ENCODE data around the gene TFR2. TPM values are rescaled to one million over a fixed set of nuclear protein-coding genes. Genes with fewer than 3 reads are reported as not detected.

TFR2 gene
- total RNA-seq, 1 donor from 2014 or later = 0.50 TPM

DNA sequence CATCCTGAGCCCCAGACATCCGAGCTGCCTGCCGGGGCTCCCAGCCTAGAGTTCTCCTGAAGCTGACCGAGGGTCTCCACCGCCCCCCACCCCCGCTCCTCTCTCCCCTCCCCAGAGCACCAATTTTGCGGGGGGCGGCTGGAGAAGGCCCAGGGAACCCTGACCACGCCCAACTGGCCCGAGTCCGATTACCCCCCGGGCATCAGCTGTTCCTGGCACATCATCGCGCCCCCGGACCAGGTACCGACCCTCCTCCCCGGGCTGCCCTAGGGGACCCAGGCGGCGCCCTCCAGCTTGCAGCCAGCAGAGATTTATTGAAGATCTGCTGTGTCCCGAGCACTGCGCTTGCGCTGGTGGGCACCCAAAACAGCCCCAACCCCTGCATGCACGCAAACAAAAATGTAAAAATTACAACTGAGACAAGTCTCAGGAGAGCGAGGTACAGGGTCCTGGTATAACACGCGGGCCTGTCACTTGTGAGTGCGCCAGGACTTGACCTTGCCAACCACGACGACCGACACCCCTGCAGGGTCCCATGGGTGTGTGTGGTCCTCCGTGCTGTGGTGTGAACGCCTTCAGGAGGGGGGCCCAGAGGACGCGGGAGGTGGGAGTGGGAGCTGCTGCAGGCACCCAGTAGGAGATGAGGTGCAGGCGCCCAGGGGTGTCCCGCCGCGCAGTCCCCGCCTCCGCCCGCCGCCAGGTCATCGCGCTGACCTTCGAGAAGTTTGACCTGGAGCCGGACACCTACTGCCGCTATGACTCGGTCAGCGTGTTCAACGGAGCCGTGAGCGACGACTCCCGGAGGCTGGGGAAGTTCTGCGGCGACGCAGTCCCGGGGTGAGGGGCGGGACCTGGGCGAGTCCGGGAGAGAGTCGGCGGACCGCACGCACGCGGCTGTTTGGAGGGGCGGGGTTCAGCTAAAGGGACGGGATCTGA lies 36.1 kb downstream of the TFR2 start:
- no peak overlapping the region for H3K27ac Mint-ChIP-seq (ENCODE audit: unreplicated experiment)
- H3K27ac ChIP-seq (ENCODE audit: low read depth, low read length) = no peak overlapping the region
- FAIRE-seq (no peak), DNase-seq (ENCODE audit: low read depth) (no peak)
- peak overlapping the region; percentile 58 for H3K4me3 ChIP-seq (ENCODE audit: insufficient read depth, low read depth, low read length)
- peaks cover 6% of the 10 kb centered on the region for H3K79me2 ChIP-seq (ENCODE audit: insufficient read depth, low read length)
- peaks cover 9% of the 10 kb centered on the region for H4K20me1 ChIP-seq (ENCODE audit: insufficient read depth, low read length)
- TF ChIP-seq EZH2 (IDR thresholded peaks at IDR 0.05; ENCODE audit: insufficient read depth, low read length) = no peak
- TF ChIP-seq, protein P1, sequence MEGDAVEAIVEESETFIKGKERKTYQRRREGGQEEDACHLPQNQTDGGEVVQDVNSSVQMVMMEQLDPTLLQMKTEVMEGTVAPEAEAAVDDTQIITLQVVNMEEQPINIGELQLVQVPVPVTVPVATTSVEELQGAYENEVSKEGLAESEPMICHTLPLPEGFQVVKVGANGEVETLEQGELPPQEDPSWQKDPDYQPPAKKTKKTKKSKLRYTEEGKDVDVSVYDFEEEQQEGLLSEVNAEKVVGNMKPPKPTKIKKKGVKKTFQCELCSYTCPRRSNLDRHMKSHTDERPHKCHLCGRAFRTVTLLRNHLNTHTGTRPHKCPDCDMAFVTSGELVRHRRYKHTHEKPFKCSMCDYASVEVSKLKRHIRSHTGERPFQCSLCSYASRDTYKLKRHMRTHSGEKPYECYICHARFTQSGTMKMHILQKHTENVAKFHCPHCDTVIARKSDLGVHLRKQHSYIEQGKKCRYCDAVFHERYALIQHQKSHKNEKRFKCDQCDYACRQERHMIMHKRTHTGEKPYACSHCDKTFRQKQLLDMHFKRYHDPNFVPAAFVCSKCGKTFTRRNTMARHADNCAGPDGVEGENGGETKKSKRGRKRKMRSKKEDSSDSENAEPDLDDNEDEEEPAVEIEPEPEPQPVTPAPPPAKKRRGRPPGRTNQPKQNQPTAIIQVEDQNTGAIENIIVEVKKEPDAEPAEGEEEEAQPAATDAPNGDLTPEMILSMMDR (IDR thresholded peaks at IDR 0.05; ENCODE audit: insufficient read depth, low read depth, low read length) = no peak
- peaks cover 4% of the 10 kb centered on the region for H3K36me3 ChIP-seq (ENCODE audit: insufficient read depth, low read length)
- H3K4me1 ChIP-seq (ENCODE audit: insufficient read depth, low read length) = peaks cover 36% of the 10 kb centered on the region
- no peaks in the 10 kb centered on the region for H3K9me3 ChIP-seq (ENCODE audit: insufficient read depth, low read depth, low read length)
- H3K4me1 Mint-ChIP-seq (ENCODE audit: low read depth, unreplicated experiment) = peaks cover 4% of the 10 kb centered on the region
- H3K36me3 Mint-ChIP-seq (ENCODE audit: low read depth, unreplicated experiment) = peaks cover 6% of the 10 kb centered on the region
- H3K27me3 ChIP-seq (ENCODE audit: insufficient read depth, low read length) = no peaks in the 10 kb centered on the region
- H3K9ac ChIP-seq (ENCODE audit: low read length) = peak overlapping the region; percentile 67
- H3K4me2 ChIP-seq (ENCODE audit: low read length) = peak overlapping the region; percentile 97
- peaks cover 8% of the 10 kb centered on the region for H3K27me3 Mint-ChIP-seq (ENCODE audit: low read depth, unreplicated experiment)
- no peaks in the 10 kb centered on the region for H3K9me3 Mint-ChIP-seq (ENCODE audit: unreplicated experiment)
- peak overlapping the region; percentile 57 for H2AFZ ChIP-seq (ENCODE audit: low read depth, low read length)
- H3K4me3 Mint-ChIP-seq (ENCODE audit: unreplicated experiment) = peak overlapping the region; percentile 86

DNA sequence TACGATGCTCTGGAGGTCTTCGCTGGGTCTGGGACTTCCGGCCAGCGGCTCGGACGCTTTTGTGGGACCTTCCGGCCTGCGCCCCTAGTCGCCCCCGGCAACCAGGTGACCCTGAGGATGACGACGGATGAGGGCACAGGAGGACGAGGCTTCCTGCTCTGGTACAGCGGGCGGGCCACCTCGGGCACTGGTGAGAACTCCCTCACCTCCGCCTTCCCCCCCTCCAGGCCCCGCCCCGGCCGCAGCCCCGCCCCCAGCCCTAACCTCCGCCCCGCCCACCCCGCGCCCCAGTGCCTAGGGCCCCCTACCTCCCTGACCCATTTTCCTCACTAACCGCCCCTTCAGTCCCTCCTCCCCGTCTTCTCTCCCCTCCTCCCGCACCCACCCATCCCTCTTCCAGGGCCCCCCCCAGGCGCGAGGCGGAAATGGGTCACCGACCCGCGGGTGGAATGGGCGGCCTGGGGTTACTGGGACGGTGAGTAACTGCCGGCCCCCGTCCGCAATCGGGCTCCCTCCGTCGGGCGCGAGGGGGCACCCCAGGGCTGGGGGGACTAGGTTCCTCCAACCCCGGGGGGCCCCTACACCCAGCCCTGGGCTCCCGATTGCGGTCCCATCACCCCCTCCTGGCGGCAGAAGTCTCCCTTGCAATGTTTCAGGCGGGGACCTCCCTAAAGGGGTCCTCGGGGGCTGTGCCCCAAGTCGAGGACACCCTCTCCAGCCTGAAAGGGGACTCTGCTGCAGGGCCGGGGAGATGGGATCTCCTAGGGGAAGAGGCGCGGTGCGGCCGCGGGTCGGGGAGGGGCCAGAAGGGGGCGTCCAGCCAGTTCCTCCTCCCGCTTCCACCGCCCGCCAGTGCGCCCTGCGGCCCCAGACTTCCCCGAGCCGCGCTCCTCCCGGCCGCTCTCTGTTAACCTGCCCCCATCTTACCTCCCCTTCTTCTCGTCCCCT lies 37.0 kb downstream of the TFR2 start:
- H3K4me1 ChIP-seq (ENCODE audit: insufficient read depth, low read length) = peaks cover 36% of the 10 kb centered on the region
- Mint-ChIP-seq H3K36me3 (ENCODE audit: low read depth, unreplicated experiment) (peaks cover 6% of the 10 kb centered on the region), H3K4me3 (ENCODE audit: unreplicated experiment) (peak overlapping the region; percentile 86), H3K27ac (ENCODE audit: unreplicated experiment) (peak overlapping the region; percentile 34), H3K4me1 (ENCODE audit: low read depth, unreplicated experiment) (peaks cover 4% of the 10 kb centered on the region), H3K27me3 (ENCODE audit: low read depth, unreplicated experiment) (peaks cover 9% of the 10 kb centered on the region), H3K9me3 (ENCODE audit: unreplicated experiment) (no peaks in the 10 kb centered on the region)
- H3K9ac ChIP-seq (ENCODE audit: low read length) = peak overlapping the region; percentile 81
- peaks cover 9% of the 10 kb centered on the region for H4K20me1 ChIP-seq (ENCODE audit: insufficient read depth, low read length)
- peak overlapping the region; percentile 77 for H2AFZ ChIP-seq (ENCODE audit: low read depth, low read length)
- no peaks in the 10 kb centered on the region for H3K9me3 ChIP-seq (ENCODE audit: insufficient read depth, low read depth, low read length)
- no peak for FAIRE-seq
- H3K36me3 ChIP-seq (ENCODE audit: insufficient read depth, low read length) = peaks cover 4% of the 10 kb centered on the region
- H3K27me3 ChIP-seq (ENCODE audit: insufficient read depth, low read length) = no peaks in the 10 kb centered on the region
- H3K4me2 ChIP-seq (ENCODE audit: low read length) = peak overlapping the region; percentile 97
- TF ChIP-seq, protein P1 (IDR thresholded peaks at IDR 0.05; ENCODE audit: insufficient read depth, low read depth, low read length) = no peak
- no peak for TF ChIP-seq EZH2 (IDR thresholded peaks at IDR 0.05; ENCODE audit: insufficient read depth, low read length)
- no peak for DNase-seq (ENCODE audit: low read depth)
- peak overlapping the region; percentile 62 for H3K27ac ChIP-seq (ENCODE audit: low read depth, low read length)
- H3K4me3 ChIP-seq (ENCODE audit: insufficient read depth, low read depth, low read length) = peak overlapping the region; percentile 64
- peaks cover 6% of the 10 kb centered on the region for H3K79me2 ChIP-seq (ENCODE audit: insufficient read depth, low read length)
